GM18505 (cell line): Measurements from ENCODE around the gene VSIR.

Experiments
- ATAC-seq: cut with Tn5 transposase; IDR thresholded peaks from one replicate; pipeline ENCODE4 v1.9.1; 2021; ENCODE audit not compliant: unreplicated experiment
- POLR2A ChIP-seq: IDR thresholded peaks from 4 replicates; pipeline ENCODE4 v1.6.1; 2011; ENCODE audit warnings: borderline replicate concordance; ENCODE audit not compliant: insufficient read depth, insufficient read length; ENCODE audit errors: extremely low read depth

Gene VSIR

GRCh38 chr10:71701496-71702132, 71.7 kb downstream of the VSIR start:
- TF ChIP-seq POLR2A: no peak
- no peak for ATAC-seq

- no peak for TF ChIP-seq POLR2A
- no peak for ATAC-seq
Measured at GRCh38 chr10:71700731-71701368, 72.5 kb downstream of the VSIR start.

DNA sequence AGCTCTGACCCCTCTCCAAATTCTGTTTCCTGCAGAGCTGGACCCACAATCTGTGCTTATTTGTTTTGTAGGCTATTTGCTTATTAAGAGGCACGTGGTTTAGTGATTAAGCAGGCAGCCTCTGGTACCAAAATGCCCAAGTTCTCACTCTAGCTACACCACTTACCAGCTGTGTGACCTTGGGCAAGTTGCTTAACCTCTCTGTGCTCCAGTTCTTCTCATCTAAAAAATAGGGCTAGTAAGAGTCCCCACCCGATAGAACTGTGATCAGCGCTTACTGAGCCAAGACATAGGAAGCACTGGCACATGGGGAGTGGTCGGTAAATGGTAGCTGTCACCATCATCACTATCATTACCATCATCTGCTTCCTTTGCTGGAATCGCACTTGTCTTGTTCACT, 74.6 kb downstream of the VSIR start:
- no peak for TF ChIP-seq POLR2A
- ATAC-seq: no peak

DNA sequence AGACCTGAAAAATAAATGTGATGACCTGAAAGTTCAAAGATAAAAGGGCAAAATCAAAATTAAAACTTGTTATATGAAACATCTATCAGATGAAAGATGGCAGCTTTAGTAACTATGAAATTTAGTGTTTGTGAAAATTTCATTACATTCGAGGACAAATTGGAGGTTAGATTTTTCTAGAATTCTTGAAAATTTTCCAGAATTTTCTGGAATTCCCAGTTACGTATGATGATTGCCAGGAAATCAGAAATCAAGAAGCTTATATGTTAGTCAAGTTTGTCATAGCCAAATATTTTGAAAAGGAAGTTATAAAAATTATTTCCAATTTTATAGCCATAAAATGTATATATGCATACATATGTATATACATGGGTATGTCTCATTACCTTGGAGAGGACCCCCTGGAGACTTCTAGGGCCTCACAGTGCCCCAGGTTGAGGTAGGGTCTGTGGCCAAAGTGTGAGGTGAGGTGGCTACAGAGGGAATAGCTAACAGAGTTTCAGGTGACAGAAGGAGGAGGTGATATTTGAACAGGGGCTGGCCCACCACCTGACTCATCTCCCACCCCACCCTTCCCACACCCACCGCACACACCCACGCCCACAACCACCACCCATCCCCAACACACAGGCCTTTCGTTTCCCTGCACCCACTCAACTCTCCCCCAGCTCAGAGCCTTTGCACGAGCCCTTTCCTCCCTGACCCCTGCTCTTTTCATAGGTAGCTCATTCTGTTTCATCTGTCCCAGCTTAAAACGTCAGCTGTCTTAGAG, 75.2 kb downstream of the VSIR start:
- no peak for ATAC-seq
- TF ChIP-seq POLR2A: no peak
